Anterior cingulate cortex (tissue), 58 donors: ENCODE measurements around the gene NRF1.
A peak's percentile ranks its signal among the peaks of the same experiment; 100 is the strongest.

ENCODE experiments used
- DNase-seq, 58 donors: peaks; one replicate each; lab custom pipeline; 2025; lab: John Stamatoyannopoulos, UW

NRF1 gene

DNA sequence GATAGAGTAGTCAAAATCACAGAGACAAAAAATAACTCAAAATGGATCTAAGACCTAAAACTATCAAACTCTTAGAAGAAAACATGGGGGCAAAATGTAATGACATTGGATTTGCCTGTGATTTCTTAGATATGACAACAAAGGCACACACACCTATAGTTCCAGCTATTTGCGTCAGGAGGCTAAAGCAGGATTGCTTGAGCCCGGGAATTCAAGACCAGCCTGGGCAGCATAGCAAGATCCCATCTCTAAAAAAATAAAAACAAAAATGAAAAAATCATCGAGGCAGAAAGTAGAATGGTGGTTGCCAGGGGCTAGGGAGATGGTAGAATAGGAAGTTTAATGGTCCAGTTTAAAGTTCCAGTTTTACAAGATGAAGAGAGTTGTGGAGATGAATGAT is 113.3 kb downstream of the NRF1 start:
- DNase-seq, result no peak

DNA sequence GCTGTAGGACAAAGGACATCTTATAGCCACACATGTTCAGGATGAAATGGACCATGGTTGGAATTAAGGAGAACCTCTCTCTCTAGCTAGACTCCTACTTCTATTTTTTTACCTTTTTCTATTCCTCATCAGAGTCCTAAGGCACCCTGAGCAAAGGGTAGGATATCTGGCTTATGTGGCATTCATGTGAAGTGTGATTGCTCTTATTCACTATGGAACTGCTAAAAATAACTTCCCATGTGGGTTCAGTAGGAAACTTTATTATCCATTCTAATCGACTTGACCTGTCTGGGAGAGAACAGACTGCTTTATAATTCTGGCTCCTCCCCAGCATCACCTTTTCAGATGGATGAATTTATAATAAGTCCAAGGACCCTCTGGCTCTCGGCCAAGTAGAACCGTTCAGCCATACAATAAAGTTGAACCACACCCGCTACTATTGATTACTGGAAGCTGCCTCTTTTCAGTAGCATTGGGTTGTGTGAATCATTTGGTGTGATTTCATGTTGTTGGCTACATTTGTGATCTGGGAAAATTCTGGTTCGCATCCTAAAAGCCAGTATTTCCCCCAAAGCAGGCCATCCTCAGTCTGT is 117.5 kb downstream of the NRF1 start:
- no peak for DNase-seq

- no peak for DNase-seq
Measured at GRCh38 chr7:129729511-129729910, 118.0 kb downstream of the NRF1 start.

- DNase-seq, result no peak
Measured at GRCh38 chr7:129730159-129730558, 118.6 kb downstream of the NRF1 start.

DNA sequence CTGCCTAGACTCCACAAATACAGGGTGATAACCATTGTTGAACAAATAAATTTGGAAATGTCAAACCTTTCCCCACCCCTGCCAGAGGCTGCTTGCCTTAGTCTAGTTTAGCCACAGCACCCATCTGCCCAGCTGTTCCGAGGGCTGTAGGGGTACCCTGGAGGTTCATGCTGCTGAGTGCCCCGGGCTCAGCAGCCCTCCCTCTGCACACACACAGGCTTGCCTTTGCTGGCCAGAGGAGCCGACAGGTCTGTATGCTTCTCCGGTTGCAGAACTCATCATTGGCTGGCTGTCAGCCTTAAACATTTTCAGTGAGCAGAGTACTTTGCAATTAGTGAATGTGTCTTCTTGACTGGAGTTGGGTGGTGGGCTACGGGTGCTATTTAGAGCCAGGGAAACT is 122.9 kb downstream of the NRF1 start:
- DNase-seq, result no peak

DNA sequence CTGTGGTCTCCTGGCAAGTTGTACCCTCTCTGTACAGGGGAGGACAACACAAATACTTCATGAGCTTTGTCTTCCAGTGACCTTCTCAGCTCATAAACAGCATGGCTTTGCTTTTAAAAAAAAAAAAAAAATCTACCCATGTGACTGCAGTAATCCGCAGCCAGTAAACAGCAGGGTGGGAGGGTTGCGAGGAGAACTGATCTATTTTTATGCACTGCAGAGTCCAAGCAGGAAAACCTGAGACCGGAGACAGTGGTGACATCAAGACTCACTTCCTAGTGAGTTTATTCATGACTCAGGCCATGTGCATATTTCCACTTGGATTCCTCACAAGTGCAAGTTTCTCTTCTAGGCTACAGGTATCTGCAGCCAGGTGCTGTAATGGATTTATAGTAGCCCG is 127.9 kb downstream of the NRF1 start:
- peak in 2 of 58 donors; percentile 6 to 28 for DNase-seq

DNA sequence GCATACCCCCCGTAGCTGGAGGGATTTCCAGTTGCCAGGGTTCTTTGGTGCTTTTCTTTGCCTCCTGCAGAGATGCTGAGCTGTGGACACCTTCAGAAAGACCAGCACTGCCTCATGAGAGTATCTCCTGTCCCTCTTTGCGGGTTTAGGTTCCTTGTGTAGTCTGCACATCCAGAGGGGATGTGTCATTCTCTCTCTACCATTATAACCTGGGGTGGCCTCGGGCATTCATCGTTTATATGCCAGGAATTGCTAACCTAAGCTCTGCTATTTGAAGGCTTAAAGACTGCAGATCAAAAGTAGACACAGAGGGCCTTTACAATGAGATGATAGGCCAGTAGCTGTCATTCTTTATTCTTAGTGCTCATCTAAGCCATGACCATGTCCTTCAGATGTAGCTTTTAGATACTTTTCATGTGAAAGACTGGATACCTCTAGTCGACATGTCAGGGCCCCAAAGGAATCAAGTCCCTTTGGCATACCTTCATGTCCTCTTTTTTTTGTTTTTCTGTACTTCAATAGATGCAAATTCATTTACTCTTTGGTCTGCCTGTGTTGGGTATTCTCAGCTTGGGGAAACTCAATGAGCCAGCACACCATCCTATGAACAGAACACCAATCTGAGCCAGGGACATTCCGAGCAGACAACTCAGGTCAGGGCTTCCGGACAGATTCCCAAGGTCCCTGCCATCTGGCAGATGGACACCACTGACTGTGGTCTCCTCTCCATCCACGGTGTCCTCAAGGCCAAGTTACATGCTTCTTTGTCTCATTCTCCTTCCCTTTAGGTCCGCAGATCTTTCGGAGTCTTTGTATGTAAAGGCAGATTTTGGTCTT is 129.3 kb downstream of the NRF1 start:
- peak in 2 of 58 donors; percentile 4 to 14 for DNase-seq

GRCh38 chr7:129741743-129742213 is 130.3 kb downstream of the NRF1 start:
- DNase-seq, result peak in 21 of 58 donors; percentile 4 to 64 (median 20)

DNA sequence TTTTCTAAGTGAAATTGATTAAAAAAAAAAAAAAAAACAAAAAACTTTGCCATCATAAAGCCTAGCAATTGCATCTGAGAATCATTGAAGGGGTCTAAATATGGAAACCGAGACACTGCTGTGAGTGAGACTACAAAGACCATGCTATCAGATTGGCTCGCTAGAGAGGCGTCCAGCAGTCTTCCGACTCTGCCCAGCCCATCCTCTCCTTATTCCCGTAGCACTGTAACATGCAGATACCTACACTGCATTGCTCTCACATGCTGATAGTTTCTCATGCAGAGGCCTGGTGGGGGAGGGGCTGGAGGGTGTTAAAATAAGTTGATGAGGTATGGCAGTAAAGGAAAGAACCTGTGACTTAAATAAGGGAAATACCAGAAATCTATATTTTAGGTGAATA is 130.7 kb downstream of the NRF1 start:
- DNase-seq, result no peak

DNA sequence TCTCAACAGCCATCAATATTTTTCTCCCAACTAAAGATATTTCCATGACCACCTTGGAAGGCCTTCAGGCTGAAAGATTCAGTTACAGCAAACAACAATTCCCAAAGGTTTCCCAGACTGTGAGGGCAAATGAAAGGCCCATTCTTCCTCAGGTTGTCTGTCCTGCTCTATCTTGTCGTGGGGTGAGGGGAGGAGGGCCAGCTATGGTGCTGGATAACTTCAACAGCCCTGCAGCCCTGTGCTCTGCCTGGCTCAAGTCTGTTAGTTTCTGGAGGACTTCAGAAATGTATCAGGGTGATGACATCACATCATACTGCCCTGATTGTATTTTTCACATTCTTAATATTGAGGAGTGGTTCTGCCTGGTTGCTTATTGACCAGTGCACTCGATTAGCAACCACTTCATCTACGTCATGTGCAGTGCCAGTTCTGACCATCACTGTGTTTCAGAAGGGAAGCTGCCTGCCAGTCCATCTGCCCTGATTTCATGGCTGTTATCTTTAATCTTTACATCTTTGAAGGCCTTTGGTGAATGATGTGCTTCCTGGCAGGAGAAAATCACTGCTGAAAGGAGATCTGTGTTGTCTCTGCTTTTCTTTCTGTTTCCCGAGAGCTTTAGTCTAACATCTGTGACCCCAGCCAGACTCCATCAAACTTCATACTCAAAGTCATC is 135.5 kb downstream of the NRF1 start:
- no peak for DNase-seq

- no peak for DNase-seq
Measured at GRCh38 chr7:129748356-129749109, 137.0 kb downstream of the NRF1 start.

- no peak for DNase-seq
Measured at GRCh38 chr7:129750091-129750490, 138.6 kb downstream of the NRF1 start.

GRCh38 chr7:129750501-129750900 is 139.0 kb downstream of the NRF1 start:
- no peak for DNase-seq

DNA sequence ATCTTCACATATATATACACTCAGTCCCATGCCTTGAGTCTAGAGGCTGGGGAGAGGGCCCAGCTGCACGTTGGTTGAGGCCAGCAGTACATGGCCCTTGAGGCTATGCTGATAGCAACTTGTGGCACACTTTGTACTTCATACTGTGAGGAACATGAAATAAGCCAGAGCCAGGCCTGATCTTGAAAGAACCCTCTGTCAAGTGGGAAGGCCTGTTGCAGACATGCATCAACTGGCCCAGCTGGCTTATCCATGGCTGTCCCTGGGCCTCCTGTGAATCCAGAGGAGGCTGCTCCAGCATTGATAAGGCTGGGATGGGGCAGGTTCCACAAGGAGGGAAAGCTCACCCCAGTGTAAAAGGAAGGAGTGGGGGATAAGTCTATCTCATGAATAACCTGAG is 140.4 kb downstream of the NRF1 start:
- DNase-seq, result no peak

DNA sequence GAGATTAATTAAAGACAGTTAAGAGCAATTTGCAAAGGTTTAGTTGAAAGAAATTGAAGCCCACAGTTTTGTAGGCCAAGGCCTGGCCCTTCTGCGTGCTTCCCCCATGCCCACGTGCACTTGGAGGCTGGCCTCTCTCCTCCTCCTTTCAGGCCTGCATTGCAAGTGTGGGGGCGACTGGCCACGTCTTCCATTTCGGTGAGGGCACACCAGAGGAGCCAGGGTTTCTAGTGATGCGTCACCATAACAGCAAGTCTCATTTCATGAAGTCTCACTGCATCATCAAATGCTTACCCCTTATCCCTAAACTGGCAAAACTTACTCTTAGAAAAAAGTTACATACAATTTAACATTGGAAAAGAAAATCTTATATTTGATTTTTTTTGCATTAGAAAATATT is 141.2 kb downstream of the NRF1 start:
- DNase-seq, result no peak

DNA sequence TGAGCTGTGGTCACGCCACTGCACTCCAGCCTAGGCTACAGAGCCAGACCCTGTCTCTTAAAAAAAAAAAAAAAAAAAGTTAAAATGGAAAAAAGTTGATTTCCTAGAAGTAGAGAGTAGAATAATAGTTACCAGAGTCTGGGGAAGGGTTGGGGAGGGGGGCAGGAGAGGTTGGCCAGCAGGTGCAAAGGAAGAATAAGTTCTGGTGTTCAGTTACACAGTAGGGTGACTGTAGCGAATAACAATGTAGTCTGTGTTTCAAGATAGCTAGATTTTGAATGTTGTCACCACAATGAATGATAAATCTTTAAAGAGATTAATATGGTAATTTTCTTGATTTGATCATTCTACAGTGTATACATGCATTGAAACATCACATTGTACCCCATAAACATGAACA is 142.9 kb downstream of the NRF1 start:
- no peak for DNase-seq

- DNase-seq, result no peak
Measured at GRCh38 chr7:129757991-129758390, 146.5 kb downstream of the NRF1 start.

- no peak for DNase-seq
Measured at GRCh38 chr7:129762387-129762969, 151.0 kb downstream of the NRF1 start.

GRCh38 chr7:129764247-129765084 is 152.9 kb downstream of the NRF1 start:
- DNase-seq, result no peak
